PC-9 (cell line): ENCODE results near the gene SNX14.

ENCODE experiments used
- CTCF ChIP-seq: fragments of 200-600 bp; sonication (generic); conservative IDR thresholded peaks from 2 replicates; pipeline ENCODE4 v1.6.1; 2017; ENCODE audit warnings: mixed run types, antibody characterized with exemption, mild to moderate bottlenecking, moderate library complexity
- EZH2 ChIP-seq: fragments of 200-600 bp; sonication (generic); IDR thresholded peaks from 2 replicates; pipeline ENCODE4 v1.8.0; 2017; ENCODE audit warnings: antibody characterized with exemption, low read depth

- TF ChIP-seq EZH2, result no peak
- TF ChIP-seq CTCF, result no peak
These were observed 109.8 kb downstream of the SNX14 start for GRCh38 chr6:85483846-85484245.
